HG02642 (cell line): ENCODE results near the gene FHL2.

Experiments used
- ATAC-seq: cut with Tn5 transposase; IDR thresholded peaks from one replicate; pipeline ENCODE4 v1.9.1; 2021; ENCODE audit warnings: mild to moderate bottlenecking; ENCODE audit not compliant: unreplicated experiment, poor library complexity

Gene FHL2

GRCh38 chr2:105325389-105325963, 73.4 kb downstream of the FHL2 start:
- ATAC-seq = no peak

GRCh38 chr2:105324732-105325131, 74.1 kb downstream of the FHL2 start:
- no peak for ATAC-seq

GRCh38 chr2:105324101-105324500, 74.8 kb downstream of the FHL2 start:
- no peak for ATAC-seq

DNA sequence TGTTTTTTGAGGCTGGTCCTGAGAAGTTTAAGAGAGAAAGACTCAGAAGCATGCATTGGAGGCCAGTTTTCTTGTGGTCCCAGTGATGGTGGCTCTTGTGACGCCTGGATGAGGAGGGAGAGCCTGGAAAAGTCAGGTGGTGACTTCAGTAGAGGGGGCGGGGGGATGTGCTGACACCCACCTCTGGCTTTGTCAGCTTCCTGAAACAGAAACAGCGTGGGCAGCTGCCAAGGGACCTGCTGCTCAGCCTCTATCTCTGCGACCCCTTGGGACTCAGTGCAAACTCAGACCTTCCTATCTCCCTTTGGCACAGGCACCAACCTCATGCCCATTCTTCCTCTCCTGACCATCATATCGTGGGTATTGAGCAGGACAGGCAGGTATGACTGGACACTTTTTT, 75.7 kb downstream of the FHL2 start:
- peak; percentile 33 for ATAC-seq

DNA sequence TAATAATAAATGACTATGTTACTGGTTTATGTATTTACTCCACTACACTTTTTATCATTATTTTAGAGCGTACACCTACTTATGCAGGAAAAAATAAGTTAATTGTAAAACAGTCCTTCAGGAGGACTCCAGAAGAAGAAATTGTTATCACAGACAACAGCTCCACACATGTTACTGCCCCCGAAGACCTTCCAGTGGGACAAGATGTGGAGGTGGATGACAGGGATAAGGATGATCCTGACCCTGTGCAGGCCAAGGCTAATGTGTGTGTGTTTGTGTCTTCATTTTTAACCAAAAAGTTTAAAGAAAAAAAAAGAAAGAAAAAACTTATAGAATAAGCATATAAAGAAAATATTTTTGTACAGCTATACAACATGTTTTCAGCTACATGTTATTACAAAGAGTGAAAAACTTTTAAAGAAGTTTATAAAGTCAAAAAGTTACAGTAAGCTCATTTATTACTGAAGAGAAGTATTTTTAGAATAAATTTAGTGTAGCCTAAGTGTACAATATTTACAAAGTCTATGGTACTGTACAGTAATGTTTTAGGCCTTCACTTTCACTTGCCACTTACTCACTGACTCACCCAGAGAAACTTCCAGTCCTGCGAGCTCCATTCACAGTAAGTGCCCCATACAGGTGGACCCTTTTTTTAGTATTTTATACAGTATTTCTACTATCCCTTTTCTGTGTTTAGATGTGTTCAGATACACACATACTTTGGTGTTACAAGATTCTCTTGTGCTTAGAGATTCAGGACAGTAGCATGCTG, 76.8 kb downstream of the FHL2 start:
- ATAC-seq = no peak

- no peak for ATAC-seq
These were observed 78.1 kb downstream of the FHL2 start for GRCh38 chr2:105320651-105321215.

- ATAC-seq = no peak
These were observed 80.9 kb downstream of the FHL2 start for GRCh38 chr2:105317937-105318336.

DNA sequence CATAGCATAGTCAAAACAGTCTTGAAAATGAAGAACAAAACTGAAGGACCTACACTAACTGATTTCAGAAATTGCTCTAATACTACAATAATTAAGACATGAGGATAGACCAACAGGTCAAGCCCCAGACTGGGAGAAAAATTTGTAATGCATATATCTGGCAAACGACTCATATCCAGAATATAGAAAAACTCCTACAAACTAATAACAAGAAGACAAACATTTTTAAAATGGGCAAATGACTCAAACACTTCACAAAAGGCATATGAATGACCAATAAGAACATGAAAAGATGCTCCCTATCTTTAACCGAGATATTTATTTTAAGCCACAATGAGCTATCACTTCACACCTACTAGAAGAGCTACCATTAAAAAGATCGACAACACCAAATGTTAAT, 83.5 kb downstream of the FHL2 start:
- ATAC-seq = peak; percentile 78

GRCh38 chr2:105313877-105314276, 85.0 kb downstream of the FHL2 start:
- peak; percentile 42 for ATAC-seq
